HG02610 (cell line): ENCODE results near the gene COL21A1.

Experiments used
- ATAC-seq: cut with Tn5 transposase; IDR thresholded peaks from one replicate; pipeline ENCODE4 v1.9.1; 2021; ENCODE audit warnings: mild to moderate bottlenecking, moderate library complexity; ENCODE audit not compliant: unreplicated experiment

The COL21A1 gene

GRCh38 chr6:56140090-56140489, 107.3 kb downstream of the COL21A1 start:
- ATAC-seq = no peak

DNA sequence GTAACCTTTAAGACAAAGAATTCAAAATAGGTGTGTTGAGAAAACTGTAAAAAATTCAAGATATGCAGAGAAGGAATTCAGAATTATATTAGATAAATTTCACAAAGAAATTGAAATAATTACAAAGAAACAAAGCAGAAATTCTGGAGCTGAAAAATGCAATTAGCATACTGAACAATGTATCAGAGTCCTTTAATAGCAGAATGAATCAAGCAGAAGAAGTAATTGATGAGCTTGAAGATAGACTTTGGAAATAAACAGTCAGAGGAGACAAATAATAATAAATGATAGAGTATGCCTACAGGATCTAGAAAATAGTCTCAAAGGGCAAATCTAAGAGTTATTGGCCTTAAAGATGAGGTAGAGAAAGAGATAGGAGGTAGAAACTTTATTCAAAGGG, 131.7 kb downstream of the COL21A1 start:
- ATAC-seq = no peak

- ATAC-seq = no peak
Observed at GRCh38 chr6:56109149-56109548, 138.2 kb downstream of the COL21A1 start.

GRCh38 chr6:56106231-56106630, 141.1 kb downstream of the COL21A1 start:
- ATAC-seq = no peak

DNA sequence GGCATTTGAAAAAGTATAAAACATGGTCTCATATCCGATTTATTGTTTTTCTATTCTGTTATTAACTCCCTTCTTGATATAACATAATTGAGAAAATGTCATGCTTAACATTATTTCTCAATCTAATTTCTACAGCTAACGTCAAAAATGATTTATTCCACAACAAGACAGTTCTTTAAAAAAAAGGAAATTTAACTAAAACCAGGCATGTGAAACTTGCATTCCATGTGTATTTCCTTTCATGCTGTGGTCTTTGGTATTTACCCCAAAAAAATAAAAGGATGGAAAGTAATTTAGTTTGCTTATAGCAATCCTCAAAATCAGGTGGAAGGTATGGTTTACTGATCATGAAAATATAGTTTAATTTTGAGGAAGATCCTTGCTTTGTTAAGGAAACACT, 142.8 kb downstream of the COL21A1 start:
- no peak for ATAC-seq

- ATAC-seq = no peak
Observed at GRCh38 chr6:56102216-56102615, 145.2 kb downstream of the COL21A1 start.

GRCh38 chr6:56101141-56101553, 146.2 kb downstream of the COL21A1 start:
- ATAC-seq = no peak

- no peak for ATAC-seq
Observed at GRCh38 chr6:56096946-56097621, 150.3 kb downstream of the COL21A1 start.

- ATAC-seq = no peak
Observed at GRCh38 chr6:56096541-56096940, 150.8 kb downstream of the COL21A1 start.

DNA sequence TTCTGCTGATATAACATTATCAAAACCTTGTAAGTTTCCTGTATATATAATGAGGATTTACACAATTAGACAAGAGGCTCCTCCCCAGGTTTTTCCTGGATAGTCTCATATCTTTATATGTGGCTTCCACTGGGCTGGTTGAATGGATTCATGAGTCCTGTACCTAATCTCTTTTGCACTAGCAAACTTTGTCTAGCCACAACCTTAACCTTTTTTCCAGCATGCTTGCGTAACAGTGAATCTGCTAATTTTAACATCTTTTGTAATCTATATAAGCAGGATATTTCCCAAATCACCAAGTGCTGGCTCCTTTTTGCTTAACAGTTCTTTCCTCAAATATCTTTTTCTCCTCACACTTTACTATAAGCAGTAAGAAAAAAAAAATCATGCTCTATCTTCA, 153.6 kb downstream of the COL21A1 start:
- no peak for ATAC-seq

- no peak for ATAC-seq
Observed at GRCh38 chr6:56091159-56091869, 156.1 kb downstream of the COL21A1 start.

GRCh38 chr6:56088641-56089040, 158.7 kb downstream of the COL21A1 start:
- ATAC-seq = no peak

DNA sequence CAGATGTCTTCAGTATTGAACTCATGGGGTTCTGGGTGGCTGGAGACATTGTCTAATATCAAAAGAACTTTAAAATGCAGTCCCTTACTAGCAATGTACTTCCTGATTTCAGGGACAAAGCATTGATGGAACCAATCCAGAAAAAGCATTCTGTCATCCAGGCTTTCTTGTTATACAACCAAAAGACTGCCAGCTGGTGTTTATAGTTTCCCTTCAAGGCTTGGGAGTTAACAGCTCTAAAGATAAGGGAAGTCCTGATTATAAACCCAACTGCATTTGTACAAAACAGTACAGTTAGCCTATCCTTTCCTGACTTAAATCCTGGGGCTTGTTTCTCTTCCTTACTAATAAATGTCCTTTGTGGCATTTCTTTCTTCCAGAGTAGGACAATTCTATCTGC, 160.0 kb downstream of the COL21A1 start:
- no peak for ATAC-seq

- no peak for ATAC-seq
Observed at GRCh38 chr6:56079751-56080540, 167.4 kb downstream of the COL21A1 start.

- no peak for ATAC-seq
Observed at GRCh38 chr6:56076033-56076432, 171.3 kb downstream of the COL21A1 start.

GRCh38 chr6:56073761-56074160, 173.6 kb downstream of the COL21A1 start:
- no peak for ATAC-seq

DNA sequence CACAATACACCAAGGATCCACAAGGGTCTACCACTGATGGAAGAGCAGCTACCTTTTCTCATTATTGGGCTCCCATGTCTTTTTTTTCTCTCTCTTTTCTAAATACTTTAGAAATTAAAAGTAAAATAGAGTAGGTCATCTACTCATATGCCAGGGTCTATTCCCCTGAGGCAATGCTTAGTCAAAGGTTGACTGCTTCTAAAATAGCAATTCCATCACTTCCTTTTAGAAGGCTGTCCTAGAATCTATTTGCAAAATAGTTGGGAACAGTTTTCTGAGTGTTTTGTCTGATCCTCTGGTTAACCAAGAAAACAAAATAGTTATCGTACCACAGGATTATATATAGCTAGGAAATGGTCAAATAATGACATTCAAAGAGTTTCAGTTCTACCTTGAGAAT, 174.1 kb downstream of the COL21A1 start:
- no peak for ATAC-seq

GRCh38 chr6:56072856-56073255, 174.5 kb downstream of the COL21A1 start:
- no peak for ATAC-seq

DNA sequence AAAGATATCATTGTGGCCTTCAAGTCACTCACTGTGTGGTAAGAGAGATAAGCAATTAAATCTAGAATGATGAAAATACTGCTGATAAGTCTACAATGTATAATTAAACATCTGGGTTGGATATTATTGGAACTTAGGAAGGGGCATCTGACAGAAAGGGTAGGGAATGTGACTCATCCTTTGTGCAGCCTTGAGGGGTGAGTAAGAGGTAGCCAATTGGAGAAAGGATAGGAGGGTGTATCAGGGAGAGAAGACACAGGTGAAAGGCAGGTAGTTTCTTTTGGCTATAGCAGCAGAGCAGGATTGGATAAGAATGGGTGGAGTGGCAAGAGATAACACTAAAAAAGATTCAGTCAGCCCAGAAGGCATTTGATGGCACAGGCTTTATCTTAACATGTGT, 182.0 kb downstream of the COL21A1 start:
- no peak for ATAC-seq

- ATAC-seq = no peak
Observed at GRCh38 chr6:56062836-56063235, 184.5 kb downstream of the COL21A1 start.

- ATAC-seq = no peak
Observed at GRCh38 chr6:56058636-56059035, 188.7 kb downstream of the COL21A1 start.
